ENCODE results near the gene ANAPC13.

GRCh38 chr3:134441821-134442220, 44.0 kb downstream of the ANAPC13 start:
- TF ChIP-seq, protein P1, sequence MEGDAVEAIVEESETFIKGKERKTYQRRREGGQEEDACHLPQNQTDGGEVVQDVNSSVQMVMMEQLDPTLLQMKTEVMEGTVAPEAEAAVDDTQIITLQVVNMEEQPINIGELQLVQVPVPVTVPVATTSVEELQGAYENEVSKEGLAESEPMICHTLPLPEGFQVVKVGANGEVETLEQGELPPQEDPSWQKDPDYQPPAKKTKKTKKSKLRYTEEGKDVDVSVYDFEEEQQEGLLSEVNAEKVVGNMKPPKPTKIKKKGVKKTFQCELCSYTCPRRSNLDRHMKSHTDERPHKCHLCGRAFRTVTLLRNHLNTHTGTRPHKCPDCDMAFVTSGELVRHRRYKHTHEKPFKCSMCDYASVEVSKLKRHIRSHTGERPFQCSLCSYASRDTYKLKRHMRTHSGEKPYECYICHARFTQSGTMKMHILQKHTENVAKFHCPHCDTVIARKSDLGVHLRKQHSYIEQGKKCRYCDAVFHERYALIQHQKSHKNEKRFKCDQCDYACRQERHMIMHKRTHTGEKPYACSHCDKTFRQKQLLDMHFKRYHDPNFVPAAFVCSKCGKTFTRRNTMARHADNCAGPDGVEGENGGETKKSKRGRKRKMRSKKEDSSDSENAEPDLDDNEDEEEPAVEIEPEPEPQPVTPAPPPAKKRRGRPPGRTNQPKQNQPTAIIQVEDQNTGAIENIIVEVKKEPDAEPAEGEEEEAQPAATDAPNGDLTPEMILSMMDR (IDR thresholded peaks at IDR 0.05): no peak
- TF ChIP-seq POLR2A (IDR thresholded peaks at IDR 0.05): no peak
- TF ChIP-seq EP300 (IDR thresholded peaks at IDR 0.05): no peak

Data from ovary (tissue), 3 donors.